ENCODE data around the gene TPD52L1. TPM values are rescaled to one million over a fixed set of nuclear protein-coding genes. Genes with fewer than 3 reads are reported as not detected.

The TPD52L1 gene
- total RNA-seq, 1 donor from 2014 or later = 48.0 TPM

DNA sequence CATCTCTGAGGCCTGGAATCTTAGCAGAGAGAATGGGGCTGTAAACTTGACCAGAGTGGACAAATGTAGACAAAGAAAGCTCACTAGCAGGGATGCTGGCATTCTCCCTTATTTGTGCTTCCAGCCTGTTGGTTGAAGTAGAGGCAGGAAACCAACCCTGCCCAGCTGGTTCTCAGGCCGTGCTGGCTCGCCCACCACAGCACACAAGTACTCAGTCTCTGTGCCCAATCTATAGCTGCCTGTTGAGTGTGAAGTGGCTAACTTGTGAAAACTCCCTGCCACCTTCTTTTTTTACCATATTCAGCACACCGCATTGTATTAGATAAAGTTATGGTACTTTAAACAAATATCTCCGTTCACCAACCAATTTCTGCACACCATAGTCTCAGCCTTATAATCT lies 110.9 kb downstream of the TPD52L1 start:
- Mint-ChIP-seq H3K27ac (ENCODE audit: unreplicated experiment) (no peak overlapping the region), H3K4me3 (ENCODE audit: unreplicated experiment) (no peak overlapping the region)

DNA sequence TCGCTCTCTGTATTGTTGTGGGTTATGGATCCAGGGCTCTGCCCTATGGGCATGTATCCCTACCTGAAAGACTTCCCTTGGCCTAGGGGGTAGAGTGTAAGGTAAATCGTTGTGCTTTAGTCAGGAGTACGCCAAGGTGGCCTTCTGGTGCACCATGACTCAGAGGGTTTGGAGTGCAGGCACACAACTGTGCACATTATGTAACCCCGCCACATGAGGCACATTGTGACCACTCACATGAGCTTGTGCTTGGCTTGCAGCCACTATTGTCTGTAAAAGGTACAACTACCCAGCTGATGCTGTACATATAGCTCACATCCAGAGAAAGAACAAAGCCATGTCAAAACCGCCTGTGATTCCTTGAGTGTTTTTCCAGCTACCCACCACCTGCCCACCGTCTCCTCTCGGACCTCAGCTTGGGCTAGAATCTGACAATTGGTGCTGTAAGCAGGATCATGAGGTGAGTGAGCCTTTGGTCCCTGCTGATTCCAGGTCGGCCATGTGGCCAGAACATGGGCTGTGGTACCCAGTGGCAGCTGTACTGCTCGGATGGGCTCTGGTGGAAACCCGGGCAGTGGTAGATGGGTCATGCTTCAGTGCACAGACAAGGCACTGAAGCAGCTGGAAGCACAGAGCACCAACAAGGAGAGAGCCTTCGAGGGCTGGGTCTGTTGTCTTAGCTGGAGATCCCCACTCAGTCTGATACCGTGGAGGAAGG lies 114.4 kb downstream of the TPD52L1 start:
- Mint-ChIP-seq H3K9me3 (ENCODE audit: low read depth) (no peaks in the 10 kb centered on the region), H3K27ac (ENCODE audit: unreplicated experiment) (no peak overlapping the region), H3K4me3 (ENCODE audit: unreplicated experiment) (no peak overlapping the region), H3K4me1 (ENCODE audit: low read depth) (peaks cover 4% of the 10 kb centered on the region), H3K36me3 (ENCODE audit: low read depth) (peaks cover 12% of the 10 kb centered on the region), H3K27me3 (ENCODE audit: low read depth) (no peaks in the 10 kb centered on the region)
- no peak for DNase-seq (ENCODE audit: low spot score)
- TF ChIP-seq, protein P1, sequence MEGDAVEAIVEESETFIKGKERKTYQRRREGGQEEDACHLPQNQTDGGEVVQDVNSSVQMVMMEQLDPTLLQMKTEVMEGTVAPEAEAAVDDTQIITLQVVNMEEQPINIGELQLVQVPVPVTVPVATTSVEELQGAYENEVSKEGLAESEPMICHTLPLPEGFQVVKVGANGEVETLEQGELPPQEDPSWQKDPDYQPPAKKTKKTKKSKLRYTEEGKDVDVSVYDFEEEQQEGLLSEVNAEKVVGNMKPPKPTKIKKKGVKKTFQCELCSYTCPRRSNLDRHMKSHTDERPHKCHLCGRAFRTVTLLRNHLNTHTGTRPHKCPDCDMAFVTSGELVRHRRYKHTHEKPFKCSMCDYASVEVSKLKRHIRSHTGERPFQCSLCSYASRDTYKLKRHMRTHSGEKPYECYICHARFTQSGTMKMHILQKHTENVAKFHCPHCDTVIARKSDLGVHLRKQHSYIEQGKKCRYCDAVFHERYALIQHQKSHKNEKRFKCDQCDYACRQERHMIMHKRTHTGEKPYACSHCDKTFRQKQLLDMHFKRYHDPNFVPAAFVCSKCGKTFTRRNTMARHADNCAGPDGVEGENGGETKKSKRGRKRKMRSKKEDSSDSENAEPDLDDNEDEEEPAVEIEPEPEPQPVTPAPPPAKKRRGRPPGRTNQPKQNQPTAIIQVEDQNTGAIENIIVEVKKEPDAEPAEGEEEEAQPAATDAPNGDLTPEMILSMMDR (IDR thresholded peaks at IDR 0.05) = no peak

More for the DNA sequence above, 110.9 kb downstream of the TPD52L1 start:
- Mint-ChIP-seq H3K36me3 (ENCODE audit: low read depth) (no peaks in the 10 kb centered on the region), H3K9me3 (ENCODE audit: low read depth) (no peaks in the 10 kb centered on the region), H3K4me1 (ENCODE audit: low read depth) (peaks cover 35% of the 10 kb centered on the region), H3K27me3 (ENCODE audit: low read depth) (no peaks in the 10 kb centered on the region)
- TF ChIP-seq, protein P1 (IDR thresholded peaks at IDR 0.05) = no peak
- no peak for DNase-seq (ENCODE audit: low spot score)

DNA sequence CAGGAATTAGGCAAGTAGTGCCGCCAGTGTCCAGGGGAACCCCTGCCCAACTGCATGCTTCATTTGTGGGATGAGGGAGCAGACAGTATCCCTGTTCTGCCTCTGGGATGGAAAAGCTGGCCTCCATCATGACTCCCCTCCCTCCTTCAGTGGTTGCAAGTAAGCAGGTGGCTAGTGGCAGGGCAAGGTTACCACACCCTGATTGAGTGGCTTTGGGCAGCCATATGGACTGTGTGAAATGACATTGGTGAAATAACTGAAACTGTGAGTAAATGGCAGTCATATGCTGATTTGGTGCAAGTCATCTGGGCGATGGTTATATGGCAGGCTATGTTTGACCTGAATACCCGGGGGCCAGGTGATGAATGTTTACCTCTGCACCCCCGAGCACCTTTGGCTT lies 115.2 kb downstream of the TPD52L1 start:
- Mint-ChIP-seq H3K27me3 (ENCODE audit: low read depth) (no peaks in the 10 kb centered on the region), H3K4me1 (ENCODE audit: low read depth) (no peaks in the 10 kb centered on the region), H3K4me3 (ENCODE audit: unreplicated experiment) (no peak overlapping the region), H3K27ac (ENCODE audit: unreplicated experiment) (no peak overlapping the region), H3K36me3 (ENCODE audit: low read depth) (peaks cover 13% of the 10 kb centered on the region), H3K9me3 (ENCODE audit: low read depth) (no peaks in the 10 kb centered on the region)
- TF ChIP-seq, protein P1 (IDR thresholded peaks at IDR 0.05) = no peak
- DNase-seq (ENCODE audit: low spot score) = no peak

DNA sequence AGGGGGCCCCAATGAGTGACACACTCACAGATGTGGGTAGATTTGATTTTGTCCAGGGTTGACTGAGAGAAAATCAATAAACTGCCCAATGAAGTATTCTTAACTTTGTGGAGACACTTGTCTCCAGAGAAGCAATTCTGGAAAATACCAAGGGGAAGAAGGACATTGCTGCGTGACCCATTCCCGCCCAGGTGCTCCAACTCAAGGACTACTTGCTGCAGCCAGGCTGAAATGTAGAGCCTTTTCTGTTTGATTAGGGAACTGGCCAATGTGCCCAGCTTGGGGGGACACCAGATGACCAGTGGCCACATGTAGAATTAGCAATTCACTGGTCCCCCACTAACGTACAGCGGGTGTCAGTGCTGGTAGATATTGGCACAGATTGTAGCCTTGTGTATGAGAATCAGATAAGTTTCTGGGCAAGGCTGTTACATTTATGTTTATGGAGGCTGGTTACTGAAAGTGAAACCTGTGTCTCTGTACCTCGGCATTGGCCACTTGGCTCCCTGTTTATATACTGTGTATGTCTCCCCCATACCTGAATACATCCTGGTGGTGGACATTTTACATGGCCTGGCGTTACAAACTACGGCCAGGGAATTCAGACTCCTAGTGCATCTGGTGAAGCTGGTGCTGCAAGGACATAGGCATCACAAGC lies 115.9 kb downstream of the TPD52L1 start:
- no peak overlapping the region for H3K4me3 Mint-ChIP-seq (ENCODE audit: unreplicated experiment)
- DNase-seq (ENCODE audit: low spot score) = no peak
- no peaks in the 10 kb centered on the region for H3K27me3 Mint-ChIP-seq (ENCODE audit: low read depth)
- TF ChIP-seq, protein P1 (IDR thresholded peaks at IDR 0.05) = no peak
- no peak overlapping the region for H3K27ac Mint-ChIP-seq (ENCODE audit: unreplicated experiment)
- no peaks in the 10 kb centered on the region for H3K9me3 Mint-ChIP-seq (ENCODE audit: low read depth)
- H3K36me3 Mint-ChIP-seq (ENCODE audit: low read depth) = peaks cover 18% of the 10 kb centered on the region
- no peaks in the 10 kb centered on the region for H3K4me1 Mint-ChIP-seq (ENCODE audit: low read depth)

DNA sequence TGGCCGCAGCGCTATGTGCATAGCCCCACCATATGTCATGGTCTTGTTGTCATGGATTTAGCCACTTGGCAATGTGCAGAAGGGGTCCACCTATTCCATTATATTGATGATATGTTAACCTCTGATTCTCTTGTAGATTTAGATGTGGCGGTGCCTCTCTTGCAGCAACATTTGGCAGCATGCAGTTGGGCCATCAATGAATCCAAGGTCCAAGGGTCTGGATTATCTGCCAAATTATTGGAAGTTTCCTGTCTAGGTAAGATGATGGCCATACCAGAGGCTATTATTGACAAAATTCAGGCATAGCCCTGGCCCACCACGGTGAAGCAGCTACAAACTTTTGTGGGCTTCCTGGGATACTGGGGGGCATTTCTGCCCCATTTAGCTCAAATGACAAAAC lies 116.8 kb downstream of the TPD52L1 start:
- Mint-ChIP-seq H3K27me3 (ENCODE audit: low read depth) (no peaks in the 10 kb centered on the region), H3K4me1 (ENCODE audit: low read depth) (no peaks in the 10 kb centered on the region), H3K27ac (ENCODE audit: unreplicated experiment) (no peak overlapping the region), H3K36me3 (ENCODE audit: low read depth) (peaks cover 22% of the 10 kb centered on the region), H3K4me3 (ENCODE audit: unreplicated experiment) (no peak overlapping the region), H3K9me3 (ENCODE audit: low read depth) (no peaks in the 10 kb centered on the region)
- TF ChIP-seq, protein P1 (IDR thresholded peaks at IDR 0.05) = no peak
- no peak for DNase-seq (ENCODE audit: low spot score)

Measured in chondrocyte (in vitro differentiated cells).